DOHH2 (cell line): ENCODE data around the gene GJD2.

Source experiments
- EZH2phosphoT487 ChIP-seq: fragments of 200-600 bp; sonication (generic); IDR thresholded peaks from 2 replicates; pipeline ENCODE4 v1.6.1; 2017; ENCODE audit warnings: borderline replicate concordance, mild to moderate bottlenecking, antibody characterized with exemption, low read length, moderate library complexity, mixed read lengths
- TF ChIP-seq, protein P1 (sequence below): fragments of 200-600 bp; sonication (generic); IDR thresholded peaks from one replicate; pipeline ENCODE4 v1.5.1; 2014; ENCODE audit warnings: antibody characterized with exemption, mild to moderate bottlenecking, low read depth, low read length; ENCODE audit not compliant: poor library complexity, severe bottlenecking

DNA sequence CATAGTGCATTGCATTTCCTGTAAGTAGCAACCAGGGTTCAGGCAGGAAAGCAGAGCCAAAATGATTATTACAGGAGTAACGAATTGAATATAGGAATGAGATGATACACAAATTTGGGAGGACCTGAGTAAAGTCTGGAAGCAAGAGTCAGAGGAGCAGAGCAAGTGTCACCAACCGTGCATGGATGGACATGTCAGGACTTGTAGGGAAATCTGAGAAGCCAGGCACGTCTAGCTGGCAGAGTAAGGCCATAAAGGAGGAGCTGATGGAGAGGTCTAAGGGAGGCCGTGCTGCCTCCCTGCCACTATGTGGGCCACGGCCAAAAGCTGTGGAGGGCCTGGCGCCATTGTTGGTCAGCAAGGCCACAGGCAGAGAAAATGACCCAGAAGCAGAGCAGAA, 22.4 kb downstream of the GJD2 start:
- TF ChIP-seq EZH2phosphoT487, result no peak
- TF ChIP-seq, protein P1, sequence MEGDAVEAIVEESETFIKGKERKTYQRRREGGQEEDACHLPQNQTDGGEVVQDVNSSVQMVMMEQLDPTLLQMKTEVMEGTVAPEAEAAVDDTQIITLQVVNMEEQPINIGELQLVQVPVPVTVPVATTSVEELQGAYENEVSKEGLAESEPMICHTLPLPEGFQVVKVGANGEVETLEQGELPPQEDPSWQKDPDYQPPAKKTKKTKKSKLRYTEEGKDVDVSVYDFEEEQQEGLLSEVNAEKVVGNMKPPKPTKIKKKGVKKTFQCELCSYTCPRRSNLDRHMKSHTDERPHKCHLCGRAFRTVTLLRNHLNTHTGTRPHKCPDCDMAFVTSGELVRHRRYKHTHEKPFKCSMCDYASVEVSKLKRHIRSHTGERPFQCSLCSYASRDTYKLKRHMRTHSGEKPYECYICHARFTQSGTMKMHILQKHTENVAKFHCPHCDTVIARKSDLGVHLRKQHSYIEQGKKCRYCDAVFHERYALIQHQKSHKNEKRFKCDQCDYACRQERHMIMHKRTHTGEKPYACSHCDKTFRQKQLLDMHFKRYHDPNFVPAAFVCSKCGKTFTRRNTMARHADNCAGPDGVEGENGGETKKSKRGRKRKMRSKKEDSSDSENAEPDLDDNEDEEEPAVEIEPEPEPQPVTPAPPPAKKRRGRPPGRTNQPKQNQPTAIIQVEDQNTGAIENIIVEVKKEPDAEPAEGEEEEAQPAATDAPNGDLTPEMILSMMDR, result no peak
